Psoas muscle (tissue), 8 donors: Measurements from ENCODE around the gene PARP3. TPM values are rescaled to one million over a fixed set of nuclear protein-coding genes. Genes with fewer than 3 reads are reported as not detected.
A peak's percentile ranks its signal among the peaks of the same experiment; 100 is the strongest.

Source experiments
- ATAC-seq, 4 donors: fragments of 200-7000 bp; cut with Tn5 transposase; one replicate each; pipeline ENCODE4 v1.9.1; 2020; ENCODE audit warnings: moderate library complexity in 3 of 4, mild to moderate bottlenecking in 2 of 4
- DNase-seq, 2 donors: peaks; one replicate each; pipeline ENCODE4 v3.0.0-alpha.2; 2020
- H3K27ac ChIP-seq: fragments of 200-600 bp; one replicate; pipeline ENCODE4 v1.8.0; 2022
- H3K27me3 ChIP-seq, 3 donors: fragments of 200-600 bp in 1 of 3; one replicate each; pipeline versions ENCODE4 v1.6.1 to v1.8.0; 2013 to 2022; ENCODE audit warnings: low read length in 2 of 3, mild to moderate bottlenecking in 2 of 3, moderate library complexity in 1 of 3; ENCODE audit not compliant: insufficient read depth in 3 of 3
- H3K36me3 ChIP-seq, 2 donors: fragments of 200-600 bp in 1 of 2; one replicate each; pipeline versions ENCODE4 v1.6.1 to v1.8.0; 2013 to 2022; ENCODE audit warnings: low read depth in 1 of 2, mild to moderate bottlenecking in 1 of 2, moderate library complexity in 1 of 2; ENCODE audit not compliant: insufficient read depth in 1 of 2
- H3K4me1 ChIP-seq: fragments of 200-600 bp; one replicate; pipeline ENCODE4 v1.8.0; 2022
- H3K4me3 ChIP-seq: fragments of 200-600 bp; one replicate; pipeline ENCODE4 v1.8.0; 2022; ENCODE audit warnings: mild to moderate bottlenecking
- H3K9me3 ChIP-seq: fragments of 200-600 bp; one replicate; pipeline ENCODE4 v1.8.0; 2022
- CTCF ChIP-seq: fragments of 200-600 bp; IDR thresholded peaks from one replicate; pipeline ENCODE4 v1.8.0; 2022; ENCODE audit warnings: antibody characterized with exemption
- WGBS, 3 donors: extraction: QIAGEN DNeasy Blood & Tissue Kit; methylation state at CpG; one replicate each; pipeline versions ENCODE4 v1.1.6 to v1.1.7; 2013; 5-methylcytosine and 5-hydroxymethylcytosine counted together
- intact Hi-C, 2 donors: fragments of 100-400 bp; cut with DNase I; formaldehyde crosslinking; loops; one replicate each; pipeline versions ENCODE4 v1.11.0 to v1.14.2; 2022
- polyA plus RNA-seq, 3 donors: library from polyadenylated mRNA; stranded (reverse); fragments of 200-250 nt; gene quantifications; one replicate each; pipeline ENCODE4 v1.2.3, GENCODE V29; 2013
- total RNA-seq, 4 donors: library from RNA; stranded (reverse); fragmentation: NEBNext Ultra II Directional in 2 of 4; extraction: Animal tissue kit (Norgen Biotek cat#: 25700) in 2 of 4; gene quantifications; one replicate each; pipeline versions ENCODE4 v1.2.1 to v1.2.4, GENCODE V29; 2021 to 2023
- donor health status: healthy with polysubstance abuse.
- donor health status: DM: no; HTN: no; CAD: no; lungs with moderate emphysema.
- donor health status: Bipolar disorder and iron deficiency.
- donor health status: healthy.
- donor health status: DM: yes; HTN: yes; CAD: no.
- donor health status: DM: no; HTN: no; CAD: no.
- donor health status: DM: no; HTN: no; CAD: no.
- donor health status: DM: yes; HTN: yes; CAD: no.

The PARP3 gene
- total and polyA plus RNA-seq, 7 donors, result 5.2 to 15.8 (median 11.3) TPM

DNA sequence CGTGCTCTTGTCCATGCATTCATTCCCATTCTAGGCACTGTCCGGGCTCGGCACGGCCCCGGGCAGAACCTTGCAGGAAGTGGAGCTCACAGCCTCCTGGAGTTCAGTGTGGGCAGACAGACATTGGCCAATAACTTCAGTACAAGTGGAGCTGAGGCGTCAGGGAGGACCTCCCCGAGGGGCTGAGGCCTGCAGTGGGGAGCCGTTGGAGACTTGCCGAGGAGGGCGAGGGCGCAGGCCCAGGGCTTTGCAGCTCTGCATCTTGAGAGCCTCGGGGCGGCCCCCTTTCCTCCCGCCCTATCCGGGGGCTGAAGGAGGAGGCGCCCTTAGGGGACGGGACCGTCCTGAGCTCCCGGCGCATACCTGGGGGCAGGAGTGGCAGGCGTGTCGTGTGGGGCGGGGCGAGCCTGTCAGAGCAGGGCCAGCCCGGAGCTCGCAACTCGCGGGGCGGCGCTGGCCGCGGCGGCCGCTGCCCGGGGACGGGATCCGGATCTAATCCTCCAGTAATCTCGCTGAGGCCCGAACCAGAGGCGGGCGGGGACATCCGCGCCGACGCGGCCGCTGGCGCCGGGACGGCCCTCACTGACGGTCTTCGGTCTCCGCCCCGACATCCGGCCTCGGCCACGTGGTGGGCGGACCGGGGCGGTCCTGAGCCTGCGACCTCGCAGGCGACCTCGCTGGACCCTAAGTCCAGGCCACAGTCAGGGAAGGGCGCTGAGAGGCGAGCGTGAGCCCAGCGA lies 40.8 kb downstream of the PARP3 start, which contains the start of gene ACY1:
TSS of gene ACY1 (plus strand) at position 698 of the 740 bp plus-strand sequence. CDS start 530 bp downstream, outside the sequence.
- Histone ChIP-seq H3K4me1 (peaks cover 20% of the 10 kb centered on the region), H3K36me3 (peaks cover 0 to 2% of the 10 kb centered on the region in 2 donors), H3K9me3 (no peaks in the 10 kb centered on the region), H3K27ac (peak within 1 kb of the TSS; percentile 96), H3K27me3 (no peaks in the 10 kb centered on the region), H3K4me3 (peak within 1 kb of the TSS; percentile 84)
- ATAC-seq (peak; percentile 89 to 94 (median 92)), DNase-seq (peak; percentile 92 to 95)
- intact Hi-C loops, result loop anchor here in 1 of 2 donors (5.0 kb wide), 1 partner anchor 481 kb away; the partner anchor contains the start of gene DCAF1
- TF ChIP-seq CTCF, result no peak
- 1% methylated on average over 55 to 68 of the region's 68 CpGs for WGBS, 3 donors

DNA sequence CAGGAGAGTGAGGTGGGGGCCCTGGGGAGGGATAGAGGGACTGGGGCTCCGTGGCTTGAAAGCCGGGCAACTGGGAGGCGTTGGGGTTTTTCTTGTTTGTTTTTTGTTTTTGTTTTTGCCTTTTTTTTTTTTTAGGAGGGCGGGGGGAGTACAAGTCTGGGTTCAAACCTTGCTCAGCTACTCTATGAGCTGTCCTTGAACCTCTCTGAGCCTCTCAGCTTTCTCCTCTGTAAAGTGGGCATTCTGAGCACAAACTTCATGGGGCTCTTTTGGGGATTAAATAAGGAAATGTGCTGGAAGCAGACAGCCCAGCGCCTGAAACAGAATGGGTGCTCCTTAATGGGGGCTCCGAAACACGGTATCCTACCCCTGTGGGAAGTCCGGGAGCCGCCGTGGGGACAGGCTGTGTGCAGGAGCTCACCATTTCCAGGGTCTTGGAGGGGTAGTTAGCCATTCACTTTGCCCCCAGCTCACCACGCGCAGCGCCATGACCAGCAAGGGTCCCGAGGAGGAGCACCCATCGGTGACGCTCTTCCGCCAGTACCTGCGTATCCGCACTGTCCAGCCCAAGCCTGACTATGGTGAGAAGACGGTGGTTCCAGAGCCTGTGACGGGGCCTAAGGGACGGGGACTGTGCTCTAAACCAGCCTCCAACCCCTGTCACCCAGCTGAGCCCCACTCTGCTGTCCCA lies 41.6 kb downstream of the PARP3 start:
- Histone ChIP-seq H3K27ac (peak overlapping the region; percentile 96), H3K27me3 (no peaks in the 10 kb centered on the region), H3K9me3 (no peaks in the 10 kb centered on the region), H3K4me3 (peak overlapping the region; percentile 84), H3K4me1 (peaks cover 20% of the 10 kb centered on the region), H3K36me3 (peaks cover 0 to 6% of the 10 kb centered on the region in 2 donors)
- intact Hi-C loops, result loop anchor here in 1 of 2 donors (5.0 kb wide), 1 partner anchor 481 kb away; the partner anchor contains the start of gene DCAF1
- 70 to 74% (median 70%) methylated on average over 22 of the region's 22 CpGs for WGBS, 3 donors
- no peak for TF ChIP-seq CTCF
- DNase-seq (no peak), ATAC-seq (peak in 1 of 4 donors; percentile 1)

DNA sequence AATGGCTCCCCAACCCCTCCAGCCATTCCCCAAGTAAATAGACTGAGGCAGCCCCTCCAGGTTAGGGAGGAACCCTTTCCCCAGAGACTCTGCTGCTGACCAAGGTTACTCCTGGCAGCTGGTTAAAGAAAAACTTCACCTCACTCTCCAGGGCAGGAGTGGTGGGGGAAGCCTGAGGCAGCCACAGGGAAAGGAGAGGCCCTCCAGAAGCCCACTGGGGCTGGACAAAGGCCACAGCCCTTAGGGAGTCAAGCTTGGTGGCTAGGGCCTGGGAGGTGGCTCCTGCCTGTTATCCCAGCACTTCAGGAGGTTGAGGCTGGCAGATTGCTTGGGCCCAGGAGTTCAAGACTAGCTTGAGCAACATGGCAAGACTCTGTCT lies 42.1 kb downstream of the PARP3 start:
- Histone ChIP-seq H3K27me3 (no peaks in the 10 kb centered on the region), H3K9me3 (no peaks in the 10 kb centered on the region), H3K4me3 (peak overlapping the region; percentile 84), H3K4me1 (peaks cover 20% of the 10 kb centered on the region), H3K36me3 (peaks cover 0 to 8% of the 10 kb centered on the region in 2 donors), H3K27ac (peak overlapping the region; percentile 96)
- DNase-seq (no peak), ATAC-seq (no peak)
- intact Hi-C loops, result loop anchor here in 1 of 2 donors (5.0 kb wide), 1 partner anchor 482 kb away; the partner anchor contains the start of gene DCAF1
- no peak for TF ChIP-seq CTCF

DNA sequence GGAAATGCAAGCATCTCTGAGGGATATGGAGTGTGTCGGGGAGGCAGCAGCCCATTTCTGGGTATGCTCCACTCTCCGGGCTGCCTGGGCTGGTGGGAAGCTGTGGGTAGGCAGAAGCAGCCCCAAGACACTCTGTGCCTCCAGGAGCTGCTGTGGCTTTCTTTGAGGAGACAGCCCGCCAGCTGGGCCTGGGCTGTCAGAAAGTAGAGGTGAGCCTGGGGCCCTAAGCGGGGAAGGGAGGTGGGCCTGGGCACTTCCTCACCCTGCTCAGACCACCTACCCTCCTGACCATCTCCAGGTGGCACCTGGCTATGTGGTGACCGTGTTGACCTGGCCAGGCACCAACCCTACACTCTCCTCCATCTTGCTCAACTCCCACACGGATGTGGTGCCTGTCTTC lies 42.9 kb downstream of the PARP3 start:
- intact Hi-C loops, result no loop called here
- Histone ChIP-seq H3K36me3 (peaks cover 0 to 9% of the 10 kb centered on the region in 2 donors), H3K27me3 (no peaks in the 10 kb centered on the region), H3K4me3 (no peak overlapping the region), H3K9me3 (no peaks in the 10 kb centered on the region), H3K4me1 (peaks cover 20% of the 10 kb centered on the region), H3K27ac (peak overlapping the region; percentile 96)
- 77 to 90% (median 81%) methylated on average over 6 of the region's 6 CpGs for WGBS, 3 donors
- no peak for DNase-seq
- TF ChIP-seq CTCF, result no peak
- ATAC-seq, result no peak
